PC-9 (cell line): ENCODE data around the gene VPS13D.

ENCODE experiments used
- EZH2 ChIP-seq: fragments of 200-600 bp; sonication (generic); IDR thresholded peaks from 2 replicates; pipeline ENCODE4 v1.8.0; 2017; ENCODE audit warnings: antibody characterized with exemption, low read depth
- TF ChIP-seq, protein P1 (sequence below): fragments of 200-600 bp; sonication (generic); conservative IDR thresholded peaks from 2 replicates; pipeline ENCODE4 v1.6.1; 2017; ENCODE audit warnings: mixed run types, antibody characterized with exemption, mild to moderate bottlenecking, moderate library complexity

DNA sequence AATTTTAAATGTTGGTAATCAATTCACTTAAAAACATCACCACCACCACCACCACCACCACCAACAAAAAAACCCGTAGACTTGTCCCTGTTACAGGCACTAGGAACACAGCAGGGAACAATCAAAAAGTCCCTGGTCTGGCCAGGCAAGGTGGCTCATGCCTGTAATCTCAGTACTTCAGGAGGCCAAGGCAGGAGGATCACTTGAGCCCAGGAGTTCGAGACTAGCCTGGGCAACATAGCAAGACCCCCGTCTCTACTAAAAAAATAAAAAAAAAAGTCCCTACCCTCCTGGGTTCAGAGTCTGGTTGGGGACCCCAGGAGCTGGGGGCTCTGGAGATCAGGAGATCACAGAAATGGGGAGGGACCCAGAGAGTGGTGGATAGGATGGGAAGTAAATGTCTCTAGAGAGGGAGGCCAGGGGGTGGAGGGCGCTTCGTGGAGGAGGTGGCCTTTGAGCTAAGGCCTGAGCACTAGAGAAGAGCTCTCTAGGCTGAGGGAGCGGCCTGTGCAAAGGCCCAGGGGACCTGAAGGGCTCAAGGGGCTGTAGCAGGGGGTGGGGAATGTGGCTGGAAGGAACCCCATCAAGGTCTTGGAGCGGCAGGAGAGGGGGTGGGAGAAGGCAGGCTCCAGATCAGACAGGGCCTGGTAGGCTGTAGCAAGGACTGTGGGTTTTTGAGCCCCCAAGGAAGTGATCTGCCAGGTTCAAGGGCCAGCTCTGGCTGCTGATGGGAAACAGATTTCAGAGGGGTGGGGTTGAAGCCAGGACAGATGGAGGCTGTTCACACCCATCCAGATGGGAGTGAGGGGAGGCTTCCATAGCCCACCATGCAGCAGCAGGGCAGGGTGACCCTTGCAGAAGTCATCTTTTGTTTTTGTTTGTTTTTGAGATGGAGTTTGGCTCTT, 24.8 kb upstream of the VPS13D start:
- TF ChIP-seq, protein P1, sequence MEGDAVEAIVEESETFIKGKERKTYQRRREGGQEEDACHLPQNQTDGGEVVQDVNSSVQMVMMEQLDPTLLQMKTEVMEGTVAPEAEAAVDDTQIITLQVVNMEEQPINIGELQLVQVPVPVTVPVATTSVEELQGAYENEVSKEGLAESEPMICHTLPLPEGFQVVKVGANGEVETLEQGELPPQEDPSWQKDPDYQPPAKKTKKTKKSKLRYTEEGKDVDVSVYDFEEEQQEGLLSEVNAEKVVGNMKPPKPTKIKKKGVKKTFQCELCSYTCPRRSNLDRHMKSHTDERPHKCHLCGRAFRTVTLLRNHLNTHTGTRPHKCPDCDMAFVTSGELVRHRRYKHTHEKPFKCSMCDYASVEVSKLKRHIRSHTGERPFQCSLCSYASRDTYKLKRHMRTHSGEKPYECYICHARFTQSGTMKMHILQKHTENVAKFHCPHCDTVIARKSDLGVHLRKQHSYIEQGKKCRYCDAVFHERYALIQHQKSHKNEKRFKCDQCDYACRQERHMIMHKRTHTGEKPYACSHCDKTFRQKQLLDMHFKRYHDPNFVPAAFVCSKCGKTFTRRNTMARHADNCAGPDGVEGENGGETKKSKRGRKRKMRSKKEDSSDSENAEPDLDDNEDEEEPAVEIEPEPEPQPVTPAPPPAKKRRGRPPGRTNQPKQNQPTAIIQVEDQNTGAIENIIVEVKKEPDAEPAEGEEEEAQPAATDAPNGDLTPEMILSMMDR, result no peak
- no peak for TF ChIP-seq EZH2
